ENCODE results near the gene RNF220. TPM values are rescaled to one million over a fixed set of nuclear protein-coding genes. Genes with fewer than 3 reads are reported as not detected.

Gene RNF220
- total RNA-seq, 4 donors from 2014 or later, result 112 to 134 (median 132) TPM

DNA sequence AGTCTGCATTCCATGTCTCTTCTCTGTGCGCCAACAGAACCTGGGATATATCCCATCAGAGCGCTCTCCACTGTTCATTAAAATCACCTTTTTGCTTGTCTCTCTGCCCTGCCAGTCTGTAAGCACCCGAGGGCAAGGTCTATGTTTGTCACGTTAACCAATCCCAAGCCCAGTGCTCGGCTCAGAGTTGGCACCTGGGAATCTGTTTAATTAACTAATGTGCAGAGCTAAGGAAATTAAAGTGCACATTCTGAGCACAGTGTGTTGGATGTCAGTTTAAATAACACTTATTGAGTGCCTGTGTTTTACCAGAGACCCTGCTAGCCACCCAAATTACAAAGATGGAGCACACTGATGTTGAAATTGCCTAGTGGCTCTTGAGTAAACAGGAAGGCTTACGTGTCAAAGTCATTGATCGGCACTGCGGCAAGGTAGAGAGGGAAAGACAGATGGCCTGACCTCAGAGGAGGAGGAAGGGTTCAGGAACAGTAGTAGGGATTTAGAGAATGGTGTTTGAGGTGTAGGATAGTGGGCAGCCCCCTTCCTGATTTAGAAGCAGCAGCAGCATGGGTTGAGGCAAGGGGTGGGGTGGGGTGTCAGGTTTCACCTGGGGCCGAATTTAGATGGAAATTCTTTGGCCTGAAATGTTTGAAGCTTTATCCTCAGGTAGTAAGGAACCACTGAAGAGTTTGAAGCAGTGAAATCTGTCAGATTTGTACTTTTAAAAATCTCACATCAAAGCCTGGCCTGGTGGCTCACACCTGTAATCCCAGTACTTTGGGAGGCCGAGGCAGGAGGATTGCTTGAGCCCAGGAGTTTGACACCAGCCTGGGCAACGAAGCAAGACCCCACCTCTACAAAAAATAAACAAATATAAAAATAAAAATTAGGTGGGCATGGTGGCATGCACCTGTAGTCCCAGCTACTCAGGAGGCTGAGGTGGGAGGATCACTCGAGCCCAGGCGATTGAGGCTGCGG, 277.1 kb downstream of the RNF220 start:
- TF ChIP-seq POLR2A (IDR thresholded peaks at IDR 0.05), result no peak
- no peak for TF ChIP-seq POLR2AphosphoS5 (IDR thresholded peaks at IDR 0.05)
- no peak for TF ChIP-seq EP300 (IDR thresholded peaks at IDR 0.05)
- TF ChIP-seq, protein P1, sequence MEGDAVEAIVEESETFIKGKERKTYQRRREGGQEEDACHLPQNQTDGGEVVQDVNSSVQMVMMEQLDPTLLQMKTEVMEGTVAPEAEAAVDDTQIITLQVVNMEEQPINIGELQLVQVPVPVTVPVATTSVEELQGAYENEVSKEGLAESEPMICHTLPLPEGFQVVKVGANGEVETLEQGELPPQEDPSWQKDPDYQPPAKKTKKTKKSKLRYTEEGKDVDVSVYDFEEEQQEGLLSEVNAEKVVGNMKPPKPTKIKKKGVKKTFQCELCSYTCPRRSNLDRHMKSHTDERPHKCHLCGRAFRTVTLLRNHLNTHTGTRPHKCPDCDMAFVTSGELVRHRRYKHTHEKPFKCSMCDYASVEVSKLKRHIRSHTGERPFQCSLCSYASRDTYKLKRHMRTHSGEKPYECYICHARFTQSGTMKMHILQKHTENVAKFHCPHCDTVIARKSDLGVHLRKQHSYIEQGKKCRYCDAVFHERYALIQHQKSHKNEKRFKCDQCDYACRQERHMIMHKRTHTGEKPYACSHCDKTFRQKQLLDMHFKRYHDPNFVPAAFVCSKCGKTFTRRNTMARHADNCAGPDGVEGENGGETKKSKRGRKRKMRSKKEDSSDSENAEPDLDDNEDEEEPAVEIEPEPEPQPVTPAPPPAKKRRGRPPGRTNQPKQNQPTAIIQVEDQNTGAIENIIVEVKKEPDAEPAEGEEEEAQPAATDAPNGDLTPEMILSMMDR (IDR thresholded peaks at IDR 0.05), result no peak
- H3K4me3 ChIP-seq, result no peak overlapping the region
- no peak overlapping the region for H3K27ac ChIP-seq
- peaks cover 0 to 4% (median 0%) of the 10 kb centered on the region in 3 donors for H3K4me1 ChIP-seq
- no peaks in the 10 kb centered on the region for H3K27me3 ChIP-seq
- ATAC-seq, result no peak
- no peaks in the 10 kb centered on the region for H3K36me3 ChIP-seq
- 79 to 80% methylated on average over 10 to 11 of the region's 14 CpGs for WGBS, 2 donors (ENCODE audit: low coverage in 1 of 2)
- no peaks in the 10 kb centered on the region for H3K9me3 ChIP-seq

DNA sequence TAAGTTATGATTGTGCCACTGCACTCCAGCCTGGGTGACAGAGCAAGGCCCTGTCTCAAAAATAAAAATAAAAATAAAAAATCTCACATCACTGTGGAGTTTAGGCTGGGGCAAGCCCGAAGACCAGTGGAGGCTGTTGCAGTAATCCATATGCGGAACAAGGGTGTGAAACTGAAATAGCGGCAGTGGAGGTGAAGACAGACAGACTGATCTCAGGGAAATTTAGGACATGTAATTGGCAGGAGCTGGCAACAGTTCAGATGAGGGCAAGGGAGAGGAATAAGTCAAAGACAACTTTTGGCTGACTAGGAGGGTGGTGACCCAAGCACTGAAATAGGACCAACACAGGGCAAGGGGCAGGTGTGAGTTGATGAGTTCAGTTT, 277.8 kb downstream of the RNF220 start:
- WGBS, 2 donors (ENCODE audit: low coverage in 1 of 2), result 100% methylated on average over 2 to 3 of the region's 3 CpGs
- Histone ChIP-seq H3K4me3 (no peak overlapping the region), H3K36me3 (no peaks in the 10 kb centered on the region), H3K27ac (no peak overlapping the region), H3K9me3 (no peaks in the 10 kb centered on the region), H3K27me3 (no peaks in the 10 kb centered on the region), H3K4me1 (no peaks in the 10 kb centered on the region)
- TF ChIP-seq EP300 (IDR thresholded peaks at IDR 0.05) (no peak), POLR2A (IDR thresholded peaks at IDR 0.05) (no peak), POLR2AphosphoS5 (IDR thresholded peaks at IDR 0.05) (no peak)
- TF ChIP-seq, protein P1 (IDR thresholded peaks at IDR 0.05), result no peak
- no peak for ATAC-seq

DNA sequence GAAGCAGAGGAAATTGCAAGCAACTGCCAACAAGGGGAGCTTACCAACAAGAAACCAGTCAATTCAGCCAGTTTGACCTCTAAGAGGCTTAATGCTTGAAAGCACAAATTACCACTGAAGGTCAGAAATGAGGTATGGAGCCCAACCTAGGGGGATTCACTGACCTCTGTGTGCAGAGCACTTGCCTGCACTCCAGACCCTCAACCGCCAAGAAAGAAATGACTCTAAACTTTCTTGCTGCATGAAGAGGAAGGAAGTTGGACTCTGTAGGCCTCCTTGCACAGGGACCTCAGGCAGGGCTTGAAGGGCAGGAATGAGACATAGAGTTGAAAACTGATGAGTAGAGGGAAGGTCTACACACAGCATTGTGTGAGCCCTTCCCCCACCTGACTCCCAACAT, 279.5 kb downstream of the RNF220 start:
- no peak for ATAC-seq
- WGBS, 2 donors (ENCODE audit: low coverage in 1 of 2), result 100% methylated on average over 1 of the region's 1 CpG; no CpG with 5 or more reads in 1 of the 2 donors
- Histone ChIP-seq H3K9me3 (no peaks in the 10 kb centered on the region), H3K27me3 (no peaks in the 10 kb centered on the region), H3K4me1 (no peaks in the 10 kb centered on the region), H3K36me3 (no peaks in the 10 kb centered on the region), H3K4me3 (no peak overlapping the region), H3K27ac (no peak overlapping the region)
- TF ChIP-seq EP300 (IDR thresholded peaks at IDR 0.05), result no peak
- TF ChIP-seq, protein P1 (IDR thresholded peaks at IDR 0.05), result no peak
- no peak for TF ChIP-seq POLR2AphosphoS5 (IDR thresholded peaks at IDR 0.05)
- no peak for TF ChIP-seq POLR2A (IDR thresholded peaks at IDR 0.05)

DNA sequence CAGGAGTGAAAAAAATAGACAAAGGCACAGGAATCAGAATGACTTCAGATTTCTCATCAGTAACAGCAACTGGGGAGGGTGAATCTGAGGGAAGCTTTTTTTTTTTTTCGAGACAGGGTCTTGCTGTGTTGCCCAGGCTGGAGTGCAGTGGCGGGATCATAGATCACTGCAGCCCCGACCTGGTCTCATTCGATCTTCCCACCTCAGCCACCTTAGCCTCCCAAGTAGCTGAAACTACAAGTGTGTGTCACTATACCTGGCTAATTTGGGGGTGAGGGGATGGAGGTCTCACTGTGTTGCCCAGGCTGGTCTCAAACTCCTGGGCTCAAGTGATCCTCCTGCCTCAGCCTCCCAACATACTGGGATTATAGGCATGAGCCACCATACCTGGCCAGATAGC, 280.2 kb downstream of the RNF220 start:
- ATAC-seq, result no peak
- Histone ChIP-seq H3K4me1 (no peaks in the 10 kb centered on the region), H3K9me3 (no peaks in the 10 kb centered on the region), H3K36me3 (no peaks in the 10 kb centered on the region), H3K27me3 (no peaks in the 10 kb centered on the region), H3K27ac (no peak overlapping the region), H3K4me3 (no peak overlapping the region)
- no peak for TF ChIP-seq EP300 (IDR thresholded peaks at IDR 0.05)
- no peak for TF ChIP-seq POLR2AphosphoS5 (IDR thresholded peaks at IDR 0.05)
- TF ChIP-seq, protein P1 (IDR thresholded peaks at IDR 0.05), result no peak
- no peak for TF ChIP-seq POLR2A (IDR thresholded peaks at IDR 0.05)
- WGBS, 2 donors (ENCODE audit: low coverage in 1 of 2), result 88% methylated on average over 3 to 4 of the region's 4 CpGs

DNA sequence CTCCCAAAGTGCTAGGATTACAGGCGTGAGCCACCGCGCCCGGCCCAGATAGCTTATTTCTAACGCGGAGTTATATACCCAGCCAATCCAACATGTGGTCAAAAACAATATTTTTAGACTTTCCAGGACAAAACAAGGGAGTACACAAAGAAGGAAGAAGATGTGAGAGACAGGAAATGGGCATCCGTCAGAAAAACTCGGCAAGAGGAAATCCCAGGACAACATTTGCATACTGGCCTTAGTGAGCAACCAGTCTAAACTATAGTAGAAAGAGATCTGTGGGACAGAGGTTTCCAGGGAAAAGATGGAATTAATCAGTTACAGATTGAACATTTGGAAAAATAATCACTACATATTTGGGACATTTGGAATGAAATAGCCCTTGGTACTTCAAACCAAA, 280.8 kb downstream of the RNF220 start:
- 66 to 86% methylated on average over 5 to 6 of the region's 8 CpGs for WGBS, 2 donors (ENCODE audit: low coverage in 1 of 2)

More for the DNA sequence above, 280.8 kb downstream of the RNF220 start:
- TF ChIP-seq POLR2A (IDR thresholded peaks at IDR 0.05), result no peak
- TF ChIP-seq, protein P1 (IDR thresholded peaks at IDR 0.05), result no peak
- no peak for TF ChIP-seq EP300 (IDR thresholded peaks at IDR 0.05)
- no peak for TF ChIP-seq POLR2AphosphoS5 (IDR thresholded peaks at IDR 0.05)
- no peak for ATAC-seq
- H3K4me3 ChIP-seq, result no peak overlapping the region
- no peaks in the 10 kb centered on the region for H3K36me3 ChIP-seq
- no peaks in the 10 kb centered on the region for H3K4me1 ChIP-seq
- H3K27ac ChIP-seq, result no peak overlapping the region
- H3K27me3 ChIP-seq, result no peaks in the 10 kb centered on the region
- no peaks in the 10 kb centered on the region for H3K9me3 ChIP-seq
